ENCODE data around the gene TYMP. TPM values are rescaled to one million over a fixed set of nuclear protein-coding genes. Genes with fewer than 3 reads are reported as not detected.
A peak's percentile ranks its signal among the peaks of the same experiment; 100 is the strongest.

TYMP gene
- total RNA-seq, 4 donors from 2014 or later: 27.4 to 79.2 (median 35.9) TPM

DNA sequence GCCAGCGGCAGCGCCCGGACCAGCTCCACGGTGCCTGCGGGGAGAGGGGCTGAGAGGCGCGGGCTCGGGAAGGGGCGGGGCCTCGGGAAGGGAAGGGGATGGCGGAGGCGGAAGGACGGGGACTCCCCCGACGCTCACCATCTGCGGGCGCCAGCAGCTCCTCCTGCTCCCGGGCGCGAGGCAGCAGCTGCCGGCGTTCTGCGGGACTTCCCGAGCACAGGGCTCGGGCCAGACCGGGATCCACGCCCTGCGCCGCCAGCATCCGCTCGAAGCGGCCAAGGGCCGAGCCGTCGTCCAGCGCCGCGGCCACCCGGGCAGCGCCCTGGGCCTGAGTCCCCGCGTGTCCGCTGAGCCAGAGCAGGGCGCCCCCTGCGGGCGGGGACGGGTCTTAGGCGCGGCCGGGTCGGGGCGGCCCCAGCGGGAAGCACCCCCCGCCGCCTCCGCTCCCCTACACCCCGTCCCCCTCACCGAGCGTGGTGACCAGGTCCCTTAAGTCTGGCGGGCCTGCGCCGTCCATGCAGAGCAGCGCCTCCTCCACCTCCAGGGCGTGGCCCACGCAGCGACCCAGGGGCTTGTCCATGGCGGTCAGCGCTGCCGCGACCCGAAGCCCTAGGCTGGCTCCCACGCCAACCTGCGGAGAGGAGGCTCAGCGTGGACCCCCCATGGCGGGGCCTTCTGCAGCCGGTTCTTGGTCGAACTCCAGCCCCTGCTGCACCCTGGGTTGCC lies 3.5 kb downstream of the TYMP start:
- no peak for DNase-seq (ENCODE audit: extremely low spot score)
- whole genome bisulfite sequencing: 3% methylated on average over 17 of the region's 77 CpGs
- TF ChIP-seq EP300 (IDR thresholded peaks at IDR 0.05) (no peak), POLR2A (IDR thresholded peaks at IDR 0.05; ENCODE audit: low read depth) (no peak), POLR2AphosphoS5 (IDR thresholded peaks at IDR 0.05) (no peak)
- TF ChIP-seq, protein P1, sequence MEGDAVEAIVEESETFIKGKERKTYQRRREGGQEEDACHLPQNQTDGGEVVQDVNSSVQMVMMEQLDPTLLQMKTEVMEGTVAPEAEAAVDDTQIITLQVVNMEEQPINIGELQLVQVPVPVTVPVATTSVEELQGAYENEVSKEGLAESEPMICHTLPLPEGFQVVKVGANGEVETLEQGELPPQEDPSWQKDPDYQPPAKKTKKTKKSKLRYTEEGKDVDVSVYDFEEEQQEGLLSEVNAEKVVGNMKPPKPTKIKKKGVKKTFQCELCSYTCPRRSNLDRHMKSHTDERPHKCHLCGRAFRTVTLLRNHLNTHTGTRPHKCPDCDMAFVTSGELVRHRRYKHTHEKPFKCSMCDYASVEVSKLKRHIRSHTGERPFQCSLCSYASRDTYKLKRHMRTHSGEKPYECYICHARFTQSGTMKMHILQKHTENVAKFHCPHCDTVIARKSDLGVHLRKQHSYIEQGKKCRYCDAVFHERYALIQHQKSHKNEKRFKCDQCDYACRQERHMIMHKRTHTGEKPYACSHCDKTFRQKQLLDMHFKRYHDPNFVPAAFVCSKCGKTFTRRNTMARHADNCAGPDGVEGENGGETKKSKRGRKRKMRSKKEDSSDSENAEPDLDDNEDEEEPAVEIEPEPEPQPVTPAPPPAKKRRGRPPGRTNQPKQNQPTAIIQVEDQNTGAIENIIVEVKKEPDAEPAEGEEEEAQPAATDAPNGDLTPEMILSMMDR (IDR thresholded peaks at IDR 0.05): peak; percentile 59 to 71 (median 66)
- Histone ChIP-seq H3K36me3 (peaks cover 14 to 30% (median 29%) of the 10 kb centered on the region in 4 donors), H3K4me1 (peaks cover 32 to 69% (median 61%) of the 10 kb centered on the region in 4 donors), H3K27me3 (peaks cover 6 to 23% (median 10%) of the 10 kb centered on the region in 4 donors), H3K9me3 (no peaks in the 10 kb centered on the region), H3K27ac (replicated peaks in 1 of 4) (peak overlapping the region; percentile 88 to 93 (median 90)), H3K4me3 (peak overlapping the region; percentile 64 to 75 (median 68))
- intact Hi-C loops (cut with DNase I): loop anchor here (5.0 kb wide), 1 partner anchor 56 kb away; the partner anchor contains the start of gene CHKB

DNA sequence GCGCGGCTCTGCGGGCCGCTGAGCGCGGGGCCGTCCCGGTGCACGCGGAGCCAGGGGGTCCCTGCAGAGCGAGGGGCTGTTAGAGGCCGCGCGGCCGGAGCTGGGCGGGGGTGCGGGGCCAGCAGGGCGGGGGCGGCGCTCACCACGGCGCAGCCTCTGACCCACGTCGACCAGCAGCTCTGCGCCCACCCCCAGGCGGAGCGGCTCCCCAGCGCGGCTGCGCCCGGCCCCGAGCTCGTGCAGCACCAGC lies 4.0 kb downstream of the TYMP start:
- peak overlapping the region; percentile 64 to 75 (median 68) for H3K4me3 ChIP-seq
- TF ChIP-seq, protein P1 (IDR thresholded peaks at IDR 0.05): no peak
- TF ChIP-seq POLR2A (IDR thresholded peaks at IDR 0.05; ENCODE audit: low read depth) (no peak), EP300 (IDR thresholded peaks at IDR 0.05) (no peak), POLR2AphosphoS5 (IDR thresholded peaks at IDR 0.05) (no peak)
- H3K4me1 ChIP-seq: peaks cover 27 to 64% (median 56%) of the 10 kb centered on the region in 4 donors
- peaks cover 19 to 34% (median 34%) of the 10 kb centered on the region in 4 donors for H3K36me3 ChIP-seq
- no CpG with 5 or more reads among the region's 33 CpGs for WGBS
- no peak for DNase-seq (ENCODE audit: extremely low spot score)
- peaks cover 2 to 18% (median 7%) of the 10 kb centered on the region in 4 donors for H3K27me3 ChIP-seq
- H3K27ac ChIP-seq (replicated peaks in 1 of 4): peak overlapping the region; percentile 88 to 93 (median 90)
- intact Hi-C loops (cut with DNase I): loop anchor here (2.0 to 5.0 kb wide), 2 partner anchors 17 to 57 kb away; partner anchors contain the start of genes CHKB and NCAPH2
- no peaks in the 10 kb centered on the region for H3K9me3 ChIP-seq

DNA sequence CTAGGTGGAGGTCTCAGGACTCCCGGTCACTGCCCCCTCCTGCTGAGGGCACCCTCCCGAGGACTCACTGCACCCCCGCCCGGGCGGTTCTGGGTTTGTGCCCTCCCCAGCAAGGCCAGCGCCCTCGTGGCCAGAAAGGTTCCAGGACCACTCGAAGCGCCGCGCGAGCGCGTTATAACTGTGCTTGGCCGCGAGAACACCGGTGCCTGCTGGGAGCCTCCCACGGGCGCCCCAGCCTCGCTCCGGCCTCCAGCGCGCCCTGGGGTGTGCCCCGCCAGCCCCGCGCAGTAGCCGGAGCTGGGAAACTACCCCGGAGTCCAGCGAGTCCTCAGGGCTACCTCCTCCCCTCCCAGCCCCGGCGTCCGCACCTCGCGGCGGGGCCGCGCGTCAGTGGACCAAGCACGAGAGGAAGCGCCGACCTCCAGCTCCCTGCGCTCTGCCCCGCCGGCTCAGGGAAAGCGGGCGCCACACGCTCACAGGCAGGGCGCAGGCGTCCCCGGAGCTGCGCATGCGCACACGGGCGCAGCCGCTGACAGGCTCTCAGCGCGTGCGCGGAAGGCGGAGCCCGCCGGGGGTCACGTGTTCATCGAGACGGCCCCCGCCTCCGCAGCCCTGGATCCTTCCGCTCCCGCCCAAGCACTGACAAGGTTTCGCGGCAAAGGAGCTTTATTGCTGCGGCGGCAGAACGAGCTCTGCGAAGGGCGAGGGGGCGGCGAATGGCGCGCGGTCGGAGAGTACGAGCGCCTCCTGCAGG lies 4.5 kb downstream of the TYMP start, which contains the start of gene SCO2:
SCO2 (minus strand) TSS at position 495 of the 754 bp plus-strand sequence. CDS start 1,187 bp downstream, outside the sequence.
- H3K9me3 ChIP-seq: no peaks in the 10 kb centered on the region
- WGBS: 0% methylated on average over 44 of the region's 84 CpGs
- H3K4me3 ChIP-seq: peak within 1 kb of the TSS; percentile 64 to 75 (median 68)
- peaks cover 22 to 59% (median 51%) of the 10 kb centered on the region in 4 donors for H3K4me1 ChIP-seq
- peak; percentile 99 for DNase-seq (ENCODE audit: extremely low spot score)
- intact Hi-C loops (cut with DNase I): loop anchor here (2.0 to 5.0 kb wide), 2 partner anchors 16 to 57 kb away; partner anchors contain the start of genes CHKB and NCAPH2
- peaks cover 0 to 13% (median 5%) of the 10 kb centered on the region in 4 donors for H3K27me3 ChIP-seq
- H3K27ac ChIP-seq (replicated peaks in 1 of 4): peak within 1 kb of the TSS; percentile 88 to 93 (median 90)
- peak; percentile 92 to 96 for TF ChIP-seq POLR2AphosphoS5 (IDR thresholded peaks at IDR 0.05)
- TF ChIP-seq POLR2A (IDR thresholded peaks at IDR 0.05; ENCODE audit: low read depth): peak; percentile 18
- TF ChIP-seq, protein P1 (IDR thresholded peaks at IDR 0.05): peak; percentile 36 to 54 (median 43)
- TF ChIP-seq EP300 (IDR thresholded peaks at IDR 0.05): no peak
- H3K36me3 ChIP-seq: peaks cover 21 to 39% (median 38%) of the 10 kb centered on the region in 4 donors

DNA sequence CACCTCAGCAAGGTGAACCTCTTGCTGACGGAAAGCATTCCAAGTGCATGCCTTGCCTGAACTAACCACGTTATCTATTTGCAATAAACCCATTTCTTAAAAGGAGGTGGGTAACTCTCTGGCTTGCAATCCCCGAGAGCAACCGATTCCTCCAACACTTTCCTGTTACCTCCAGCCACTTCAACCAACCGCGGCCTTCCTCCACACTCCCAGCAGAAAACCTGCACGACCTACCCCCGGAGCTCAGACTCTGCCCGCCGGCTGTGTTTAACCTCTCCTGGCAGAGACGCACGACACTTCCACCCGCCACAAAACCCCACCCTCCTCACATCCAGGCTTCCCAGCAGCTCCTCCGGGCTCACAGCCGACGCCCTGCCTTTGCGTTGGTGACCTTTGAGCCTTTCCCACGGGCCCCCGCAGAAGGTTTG lies 5.1 kb downstream of the TYMP start:
- peak overlapping the region; percentile 88 to 93 (median 90) for H3K27ac ChIP-seq (replicated peaks in 1 of 4)
- no peaks in the 10 kb centered on the region for H3K9me3 ChIP-seq
- TF ChIP-seq POLR2AphosphoS5 (IDR thresholded peaks at IDR 0.05): no peak
- TF ChIP-seq EP300 (IDR thresholded peaks at IDR 0.05): no peak
- no peak for TF ChIP-seq POLR2A (IDR thresholded peaks at IDR 0.05; ENCODE audit: low read depth)
- TF ChIP-seq, protein P1 (IDR thresholded peaks at IDR 0.05): no peak
- peaks cover 21 to 45% (median 44%) of the 10 kb centered on the region in 4 donors for H3K36me3 ChIP-seq
- DNase-seq (ENCODE audit: extremely low spot score): no peak
- intact Hi-C loops (cut with DNase I): loop anchor here (2.0 to 5.0 kb wide), 2 partner anchors 16 to 58 kb away; partner anchors contain the start of genes CHKB and NCAPH2
- peaks cover 21 to 54% (median 45%) of the 10 kb centered on the region in 4 donors for H3K4me1 ChIP-seq
- WGBS: 4% methylated on average over 16 of the region's 19 CpGs
- H3K4me3 ChIP-seq: peak overlapping the region; percentile 64 to 75 (median 68)
- peaks cover 0 to 7% (median 0%) of the 10 kb centered on the region in 4 donors for H3K27me3 ChIP-seq
